Activated CD4-positive, alpha-beta T cell treated with anti-CD3 and anti-CD28 coated beads for 48 hours (primary cell): ENCODE data around the gene IRF4.
A peak's percentile ranks its signal among the peaks of the same experiment; 100 is the strongest.

ENCODE experiments used
- DNase-seq: peaks from one replicate; pipeline ENCODE4 v3.0.0-alpha.2; 2020

The IRF4 gene

DNA sequence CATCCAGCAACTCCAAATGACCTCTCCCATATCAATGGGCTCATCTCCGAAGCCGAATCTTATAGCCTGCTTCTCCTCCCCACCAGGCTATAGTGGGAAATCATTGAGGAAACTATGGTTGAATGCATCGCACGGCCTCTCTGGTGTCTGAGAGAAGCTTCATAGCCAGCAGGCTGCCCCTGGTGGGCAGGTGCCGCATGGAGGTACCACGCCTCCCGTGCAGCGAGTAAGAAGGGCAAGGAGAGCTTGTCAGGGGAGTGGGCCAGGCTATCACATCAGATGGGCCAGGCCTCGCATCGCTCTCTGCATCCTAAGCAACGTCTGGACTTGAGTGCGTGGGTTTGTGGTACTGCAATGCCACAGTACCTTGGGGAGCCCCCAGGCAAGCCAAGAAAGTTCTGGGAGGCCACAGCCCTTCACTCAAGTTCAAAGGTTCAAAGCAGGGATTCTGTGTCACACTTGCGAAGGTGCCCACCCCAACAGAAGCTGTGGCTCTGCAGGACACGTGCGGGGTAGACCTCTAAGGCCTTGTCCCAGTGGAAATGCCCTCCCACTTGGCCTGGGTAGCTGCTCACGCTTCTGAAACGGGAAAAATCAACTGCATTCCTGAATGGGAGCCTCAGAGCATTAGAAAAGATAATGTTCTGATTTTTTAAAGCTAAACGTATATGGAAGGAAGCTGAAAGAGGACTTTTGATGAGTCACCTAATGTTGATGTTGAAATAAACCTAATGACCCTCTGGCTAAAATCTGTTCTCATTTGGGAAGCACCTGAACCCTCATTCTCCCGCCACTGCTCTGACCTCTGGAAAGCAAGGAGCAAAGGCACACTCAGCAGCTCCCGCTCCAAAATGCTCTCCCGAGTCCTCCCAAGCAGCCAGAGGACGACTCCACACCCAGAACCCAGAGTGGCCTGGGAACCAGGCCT, 8.4 kb upstream of the IRF4 start:
- no peak for DNase-seq

DNA sequence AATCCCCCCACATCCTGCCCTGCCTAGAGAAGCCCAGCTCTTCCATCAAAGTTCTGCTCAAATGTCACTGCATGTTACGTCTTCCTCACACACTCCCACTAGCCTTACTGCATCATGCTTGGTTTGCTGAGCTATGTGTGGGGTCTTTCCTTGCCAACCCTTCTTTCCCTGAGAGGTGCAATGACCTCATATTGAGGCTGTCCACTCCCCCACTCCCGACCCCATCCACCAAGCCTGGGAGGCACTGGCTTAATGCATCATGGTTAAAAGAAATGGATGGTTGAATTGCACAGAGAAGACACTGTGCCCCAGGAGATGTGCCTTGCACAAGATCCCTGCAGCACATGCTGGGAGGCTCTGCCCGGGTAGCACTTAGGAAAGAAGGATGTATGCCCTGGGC, 7.7 kb upstream of the IRF4 start:
- DNase-seq, result no peak

DNA sequence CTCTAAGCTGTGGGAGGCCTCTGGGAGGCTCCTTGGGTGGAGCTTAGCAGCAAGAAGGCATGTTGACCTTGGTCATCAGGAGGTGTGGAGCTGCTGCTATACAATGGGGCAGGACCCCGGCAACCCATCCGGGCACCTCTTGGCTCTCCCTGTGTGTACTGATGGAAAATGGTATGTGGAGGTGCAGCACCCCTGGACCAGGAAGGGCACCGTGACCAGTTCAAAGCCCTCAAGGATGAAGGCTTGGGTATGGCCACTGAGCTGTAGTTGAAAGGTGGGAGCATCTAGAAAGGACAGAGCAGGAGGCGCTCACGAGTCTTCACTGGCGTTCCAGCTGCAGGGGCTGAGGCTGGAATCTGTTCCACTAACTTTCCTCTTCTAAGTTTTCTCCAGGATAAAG, 6.7 kb upstream of the IRF4 start:
- DNase-seq, result no peak

DNA sequence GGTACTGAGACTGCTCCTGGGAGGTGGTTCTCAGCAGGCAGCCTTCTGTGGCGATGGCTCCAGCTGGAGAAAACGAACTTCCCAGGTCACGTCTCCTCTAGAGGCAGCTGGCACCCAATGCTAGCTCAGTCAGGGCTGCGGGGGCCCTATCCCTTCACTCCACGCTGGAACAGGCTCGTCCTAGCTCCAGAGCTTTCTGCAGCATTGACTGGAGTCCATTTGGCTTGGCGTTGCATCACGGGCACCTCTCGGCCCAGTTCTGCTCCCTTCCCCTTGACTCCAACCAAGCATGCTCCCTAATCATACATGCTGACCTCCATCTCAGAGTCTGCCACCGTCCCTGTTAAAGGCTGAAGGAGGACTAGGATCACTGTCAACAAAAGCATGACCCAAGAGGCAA, 5.9 kb upstream of the IRF4 start:
- no peak for DNase-seq

DNA sequence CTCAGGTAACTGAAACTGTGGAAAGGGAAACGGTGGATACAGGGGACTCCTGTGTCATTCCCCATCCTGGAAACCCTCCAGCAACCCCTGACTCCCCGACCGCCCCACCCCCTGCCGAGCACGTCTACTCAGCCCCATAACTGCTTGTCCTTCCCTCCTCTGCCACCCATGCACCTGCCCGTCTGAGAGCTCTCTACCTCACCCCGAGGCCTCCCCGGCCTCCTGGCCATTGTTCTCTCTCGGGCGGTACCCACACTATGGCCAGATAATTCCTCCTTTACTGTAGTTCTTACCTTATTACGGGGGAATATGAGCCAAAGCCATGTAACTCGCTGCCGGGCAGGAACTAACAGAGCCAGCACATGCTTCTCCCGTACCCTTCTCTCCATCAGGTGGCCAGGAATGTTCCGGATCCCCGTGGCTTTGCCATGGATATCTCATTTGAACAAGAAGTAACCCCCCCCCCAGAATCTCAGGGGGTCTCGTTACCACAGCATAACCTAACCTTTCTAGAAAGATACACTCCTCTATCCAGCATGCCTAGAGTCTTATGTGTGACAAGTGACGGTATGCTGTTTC, 4.8 kb upstream of the IRF4 start:
- DNase-seq, result no peak

DNA sequence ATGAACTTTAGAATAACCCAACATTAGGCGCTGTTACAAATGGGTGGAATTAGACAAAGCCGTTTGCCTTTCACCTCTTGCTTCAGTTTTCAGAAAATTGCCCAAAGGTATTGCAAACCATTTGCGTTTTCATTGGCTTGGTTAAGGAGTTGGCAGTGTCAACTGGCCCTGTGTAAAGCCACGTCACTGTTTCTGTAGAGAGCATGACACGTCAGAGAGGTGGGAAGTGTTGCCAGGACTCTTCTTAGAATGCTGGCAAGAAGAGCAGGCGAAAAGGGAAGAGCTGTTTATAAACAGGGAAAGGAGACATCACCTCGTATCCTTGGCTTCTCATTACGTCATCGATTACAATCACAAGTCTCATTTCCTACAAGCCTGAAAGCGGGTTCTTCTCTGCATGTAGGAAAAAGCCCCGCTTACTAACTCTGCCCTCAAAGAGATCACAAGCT, 4.2 kb upstream of the IRF4 start:
- no peak for DNase-seq

DNA sequence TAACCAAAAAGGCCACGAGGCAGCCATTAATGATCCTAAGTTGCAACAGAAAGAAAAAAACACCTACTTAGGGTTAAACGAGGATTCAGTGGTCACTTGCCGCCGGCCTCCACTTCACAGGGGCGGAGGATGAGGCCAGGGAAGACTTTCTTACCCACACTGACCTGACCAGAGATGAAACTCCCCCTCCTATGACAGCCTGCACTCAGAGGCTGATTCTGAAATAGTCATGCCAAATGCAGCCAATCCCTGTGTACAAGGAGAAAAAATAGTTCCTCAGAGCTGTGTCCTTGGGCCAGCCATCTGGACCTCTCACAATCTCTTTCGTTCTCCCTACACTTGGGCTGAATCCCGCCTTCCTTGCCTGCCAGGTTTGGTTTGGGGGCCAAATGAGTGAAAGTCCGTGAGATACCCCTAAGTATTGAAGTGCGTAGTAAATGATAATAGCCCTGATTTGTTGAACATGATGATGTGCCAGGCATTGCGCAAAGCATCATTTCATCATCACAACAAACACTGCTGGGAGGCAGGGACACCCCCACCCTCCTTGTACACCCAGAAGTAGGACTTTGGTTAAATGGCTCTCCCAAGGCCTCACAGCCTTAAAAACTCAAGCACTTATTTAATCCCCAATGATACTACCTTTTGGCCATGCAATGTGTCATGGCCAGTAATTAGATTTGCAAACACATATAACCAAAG, 3.2 kb upstream of the IRF4 start:
- no peak for DNase-seq

DNA sequence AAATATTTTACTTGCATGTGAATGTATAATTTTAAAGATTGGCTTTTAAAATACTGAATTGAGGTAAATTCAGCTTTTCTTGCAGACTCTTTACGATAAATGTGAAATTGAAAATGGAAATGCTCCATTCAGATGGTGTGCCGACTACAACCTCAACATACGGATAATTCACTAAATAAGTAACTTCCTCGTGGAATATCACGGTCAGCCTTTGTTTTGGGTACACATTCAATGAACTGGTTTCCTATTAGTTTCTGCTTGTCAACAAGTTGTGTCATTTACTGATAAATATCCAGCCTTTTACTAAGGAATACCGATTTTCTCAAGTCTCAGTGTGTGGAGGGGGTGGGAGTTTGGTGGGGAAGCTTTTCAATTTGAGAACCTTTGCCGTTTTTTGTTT, 2.4 kb upstream of the IRF4 start:
- DNase-seq, result no peak

DNA sequence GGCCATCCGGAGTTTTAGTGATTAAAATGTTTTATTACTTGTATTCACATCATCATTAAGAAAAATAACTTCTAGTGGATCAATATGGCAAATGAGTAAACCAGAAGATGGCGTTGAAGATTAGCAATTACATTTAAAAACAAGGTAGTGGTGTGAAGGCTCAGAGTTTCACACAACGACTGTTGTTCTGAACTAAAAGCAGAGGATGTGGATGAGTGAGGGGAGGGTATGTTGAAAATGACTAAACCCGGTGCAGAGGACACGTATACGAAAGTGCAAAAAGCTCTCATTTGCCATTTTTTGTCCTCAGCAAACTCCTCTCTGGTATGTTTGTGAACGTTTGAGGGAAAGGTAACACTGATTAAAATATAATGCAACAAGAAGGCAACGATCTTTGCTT, 1.9 kb upstream of the IRF4 start:
- DNase-seq, result no peak

DNA sequence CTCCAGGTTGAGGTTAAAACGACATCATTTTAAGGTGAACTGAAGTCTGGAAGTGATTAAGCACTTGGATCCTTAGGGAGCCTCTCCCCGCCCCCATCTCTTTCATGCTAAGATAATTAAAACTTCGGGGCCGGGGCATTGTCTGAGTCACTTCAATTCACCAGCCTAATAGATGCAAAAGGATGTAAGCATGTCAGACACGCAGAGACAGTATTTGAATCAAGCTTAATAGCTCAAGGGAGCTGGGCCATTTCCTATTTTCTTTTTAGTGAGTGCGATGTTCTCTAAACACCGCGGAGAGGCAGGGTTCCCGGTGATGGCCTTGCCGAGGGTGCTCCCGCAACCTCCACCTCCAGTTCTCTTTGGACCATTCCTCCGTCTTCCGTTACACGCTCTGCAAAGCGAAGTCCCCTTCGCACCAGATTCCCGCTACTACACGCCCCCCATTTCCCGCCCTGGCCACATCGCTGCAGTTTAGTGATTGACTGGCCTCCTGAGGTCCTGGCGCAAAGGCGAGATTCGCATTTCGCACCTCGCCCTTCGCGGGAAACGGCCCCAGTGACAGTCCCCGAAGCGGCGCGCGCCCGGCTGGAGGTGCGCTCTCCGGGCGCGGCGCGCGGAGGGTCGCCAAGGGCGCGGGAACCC, 516 bp upstream of the IRF4 start:
- peak; percentile 69 for DNase-seq

DNA sequence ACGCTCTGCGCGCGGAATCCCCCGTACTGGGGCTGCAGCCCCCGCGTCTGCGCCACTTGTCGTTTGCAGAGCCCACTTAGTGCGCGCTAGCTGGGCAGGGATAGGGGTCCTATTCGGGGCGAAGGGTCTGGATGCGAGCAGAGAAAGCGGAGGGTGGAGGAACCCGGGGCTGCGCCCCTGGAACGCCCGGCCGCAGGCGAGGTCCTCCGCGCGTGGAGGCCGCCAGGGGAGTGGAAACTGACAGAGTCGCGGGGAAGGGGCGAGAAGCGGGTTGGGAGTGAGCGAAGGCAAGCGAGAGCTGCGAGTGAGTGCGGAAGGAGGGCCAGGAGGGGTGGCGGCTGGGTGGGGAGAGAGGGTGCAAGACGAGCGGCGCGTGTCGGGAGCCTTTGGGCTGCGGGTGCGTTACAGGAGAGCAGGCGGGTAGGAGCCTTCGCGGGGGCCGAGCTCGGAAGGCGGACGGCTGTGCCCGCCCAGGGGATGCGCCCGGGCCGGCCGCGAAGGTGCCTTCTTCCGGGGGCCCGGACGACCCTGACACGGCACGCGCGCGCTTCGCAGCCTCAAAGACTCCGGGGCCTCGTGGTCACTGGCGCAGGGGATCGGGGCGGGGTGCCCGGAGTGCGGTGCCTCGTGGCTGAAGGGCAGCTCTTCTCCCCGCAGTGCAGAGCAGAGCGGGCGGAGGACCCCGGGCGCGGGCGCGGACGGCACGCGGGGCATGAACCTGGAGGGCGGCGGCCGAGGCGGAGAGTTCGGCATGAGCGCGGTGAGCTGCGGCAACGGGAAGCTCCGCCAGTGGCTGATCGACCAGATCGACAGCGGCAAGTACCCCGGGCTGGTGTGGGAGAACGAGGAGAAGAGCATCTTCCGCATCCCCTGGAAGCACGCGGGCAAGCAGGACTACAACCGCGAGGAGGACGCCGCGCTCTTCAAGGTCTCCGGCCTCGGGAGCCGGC, 1.2 kb downstream of the IRF4 start:
- DNase-seq, result peak; percentile 58

DNA sequence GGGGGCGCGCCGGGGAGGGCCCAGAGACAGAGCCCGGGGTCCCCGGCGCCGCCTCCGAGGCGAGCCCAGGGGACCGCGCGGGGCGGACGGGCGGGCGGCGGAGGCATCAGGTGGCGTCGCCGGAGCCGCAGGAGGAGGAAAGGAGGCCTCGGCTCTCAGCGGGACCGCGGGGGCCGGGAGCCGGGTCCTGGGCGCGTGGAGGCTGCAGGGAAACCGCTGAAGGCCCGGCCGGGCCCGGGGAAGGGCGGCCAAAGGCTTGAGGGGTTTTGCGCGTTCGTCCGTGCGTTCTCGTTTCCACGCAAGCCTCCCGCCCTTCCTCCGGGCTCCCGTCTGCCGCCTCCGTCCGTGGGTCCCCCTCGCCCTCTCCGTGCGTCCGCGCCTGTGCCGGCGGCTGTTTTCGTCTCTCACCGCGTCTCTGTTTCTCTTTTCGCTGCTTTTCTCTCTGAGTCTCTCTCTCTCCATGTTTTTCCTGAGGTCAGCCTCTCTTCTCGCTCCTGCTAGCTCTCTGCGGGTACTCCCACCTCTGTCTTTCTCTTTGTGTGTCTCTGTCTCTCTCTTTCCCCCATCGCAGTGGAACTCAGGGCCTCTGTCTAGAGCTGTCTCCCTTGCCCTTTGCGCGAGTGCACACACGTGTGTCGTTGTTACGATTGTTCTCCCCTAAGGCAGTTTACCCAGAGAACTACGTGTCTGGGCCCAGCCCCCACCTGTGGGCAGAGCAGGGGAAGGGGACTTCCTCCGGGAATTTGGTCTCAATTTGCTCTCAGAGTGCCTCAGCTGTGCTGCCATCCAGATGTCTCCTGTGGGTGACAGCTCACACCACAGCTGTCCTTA, 2.1 kb downstream of the IRF4 start:
- DNase-seq, result no peak

DNA sequence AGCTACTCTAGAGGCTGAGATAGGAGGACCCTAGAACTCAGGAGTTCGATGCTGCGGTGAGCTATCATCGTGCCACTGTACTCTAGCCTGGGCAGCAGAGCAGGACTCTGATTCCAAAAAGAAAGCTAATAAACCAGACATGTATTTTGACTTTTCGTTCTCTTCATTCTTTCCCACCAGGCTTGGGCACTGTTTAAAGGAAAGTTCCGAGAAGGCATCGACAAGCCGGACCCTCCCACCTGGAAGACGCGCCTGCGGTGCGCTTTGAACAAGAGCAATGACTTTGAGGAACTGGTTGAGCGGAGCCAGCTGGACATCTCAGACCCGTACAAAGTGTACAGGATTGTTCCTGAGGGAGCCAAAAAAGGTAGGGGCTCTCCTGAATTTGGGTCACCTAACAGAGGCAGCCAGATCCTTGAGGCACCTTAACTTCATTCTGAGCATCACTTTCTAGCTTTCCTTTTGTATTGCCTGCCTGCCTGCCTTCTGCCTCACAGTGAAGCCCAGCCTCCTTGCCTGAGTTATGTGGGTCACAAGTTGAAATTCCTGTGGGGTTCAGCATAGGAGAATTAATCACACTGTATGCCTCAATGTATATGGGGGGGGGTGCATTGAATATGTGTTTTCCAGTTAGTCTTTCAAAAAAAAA, 3.2 kb downstream of the IRF4 start:
- DNase-seq, result no peak

DNA sequence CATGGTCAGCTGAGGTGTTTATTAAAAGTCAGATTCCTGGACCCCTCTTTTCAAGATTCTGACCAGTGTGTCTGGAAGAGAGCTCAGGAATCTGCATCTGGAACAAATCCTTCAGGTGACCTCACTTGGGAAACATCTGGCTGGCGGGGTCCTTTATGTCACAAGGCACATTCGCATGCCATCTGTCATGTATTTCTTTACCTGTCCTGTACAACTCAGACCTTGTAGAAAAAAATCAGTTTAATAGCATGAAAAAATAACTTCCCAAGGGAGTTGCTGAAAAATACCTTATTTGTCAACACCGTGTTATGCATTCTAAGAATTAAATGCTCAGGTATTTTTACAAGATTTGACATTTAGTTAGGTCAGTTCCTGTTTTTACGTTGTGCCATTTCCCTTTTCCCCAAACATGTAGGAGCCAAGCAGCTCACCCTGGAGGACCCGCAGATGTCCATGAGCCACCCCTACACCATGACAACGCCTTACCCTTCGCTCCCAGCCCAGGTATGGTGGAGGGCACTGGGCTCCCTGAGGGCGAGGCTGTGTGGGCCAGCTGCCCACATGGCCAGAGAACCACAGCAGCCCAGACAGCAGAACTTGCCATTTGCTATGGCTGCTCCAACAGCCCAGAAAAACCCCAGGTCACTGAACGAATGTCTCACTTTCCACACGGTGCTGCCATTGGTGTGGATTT, 4.0 kb downstream of the IRF4 start:
- no peak for DNase-seq

DNA sequence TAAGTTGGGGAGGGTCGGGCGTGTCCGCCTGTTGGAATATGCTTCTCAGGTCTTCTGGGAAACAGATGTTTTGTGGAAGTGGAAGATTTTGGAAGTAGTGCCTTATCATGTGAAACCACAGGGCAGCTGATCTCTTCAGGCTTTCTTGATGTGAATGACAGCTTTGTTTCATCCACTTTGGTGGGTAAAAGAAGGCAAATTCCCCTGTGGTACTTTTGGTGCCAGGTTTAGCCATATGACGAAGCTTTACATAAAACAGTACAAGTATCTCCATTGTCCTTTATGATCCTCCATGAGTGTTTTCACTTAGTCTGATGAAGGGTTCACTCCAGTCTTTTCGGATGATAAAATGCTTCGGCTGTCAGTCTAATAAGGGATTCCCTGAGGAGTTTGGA, 4.6 kb downstream of the IRF4 start:
- no peak for DNase-seq

DNA sequence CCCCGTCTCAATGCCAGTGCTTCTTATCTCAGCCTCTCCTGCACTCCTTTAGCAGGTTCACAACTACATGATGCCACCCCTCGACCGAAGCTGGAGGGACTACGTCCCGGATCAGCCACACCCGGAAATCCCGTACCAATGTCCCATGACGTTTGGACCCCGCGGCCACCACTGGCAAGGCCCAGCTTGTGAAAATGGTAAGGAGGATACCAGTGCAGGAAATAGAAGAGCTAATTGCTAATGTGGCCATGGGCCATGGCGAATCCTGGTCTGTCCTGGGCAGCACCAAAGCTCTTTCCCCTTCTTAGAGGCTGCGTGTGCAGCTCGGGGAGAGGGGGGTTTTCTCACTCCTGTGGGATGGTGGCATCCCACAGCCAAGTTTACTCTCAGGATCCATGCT, 5.5 kb downstream of the IRF4 start:
- no peak for DNase-seq

DNA sequence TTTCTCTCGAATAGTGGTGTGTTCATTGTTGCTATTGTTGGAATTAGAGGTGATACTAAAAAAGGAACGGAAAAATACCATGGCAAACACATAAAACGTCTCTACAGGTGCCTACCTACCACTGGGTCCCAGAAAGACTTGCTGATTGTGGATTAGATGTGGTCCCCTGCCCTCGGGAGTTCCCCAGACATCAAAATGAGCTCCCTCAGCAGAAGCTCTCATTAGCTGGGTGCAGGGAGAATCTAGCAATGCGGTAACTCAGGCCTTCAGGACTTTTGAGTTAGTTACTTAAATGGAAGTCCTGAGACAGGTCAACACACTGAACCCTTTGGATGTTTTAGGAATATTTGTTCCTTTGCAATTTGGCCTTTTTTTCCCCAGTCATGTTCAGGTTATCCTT, 6.1 kb downstream of the IRF4 start:
- DNase-seq, result no peak

DNA sequence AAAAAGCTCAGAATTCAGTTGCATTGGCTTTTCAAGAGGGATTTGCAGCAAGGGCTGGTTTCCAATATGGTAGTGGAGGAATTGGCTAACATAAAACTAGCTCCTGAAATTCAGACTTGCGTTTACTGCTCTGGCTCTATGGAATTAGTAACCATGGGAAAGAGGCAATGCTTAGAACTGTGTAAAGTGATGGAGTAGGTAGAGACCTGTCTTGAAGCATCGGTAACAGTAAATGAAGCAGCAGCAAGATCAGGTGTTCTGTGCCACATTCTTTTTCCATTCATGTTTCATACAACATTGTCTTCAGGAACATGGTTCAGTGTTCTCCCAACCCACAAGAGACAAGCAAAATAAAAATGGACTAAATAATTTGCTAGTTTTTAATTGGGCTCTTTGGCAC, 6.5 kb downstream of the IRF4 start:
- DNase-seq, result no peak

DNA sequence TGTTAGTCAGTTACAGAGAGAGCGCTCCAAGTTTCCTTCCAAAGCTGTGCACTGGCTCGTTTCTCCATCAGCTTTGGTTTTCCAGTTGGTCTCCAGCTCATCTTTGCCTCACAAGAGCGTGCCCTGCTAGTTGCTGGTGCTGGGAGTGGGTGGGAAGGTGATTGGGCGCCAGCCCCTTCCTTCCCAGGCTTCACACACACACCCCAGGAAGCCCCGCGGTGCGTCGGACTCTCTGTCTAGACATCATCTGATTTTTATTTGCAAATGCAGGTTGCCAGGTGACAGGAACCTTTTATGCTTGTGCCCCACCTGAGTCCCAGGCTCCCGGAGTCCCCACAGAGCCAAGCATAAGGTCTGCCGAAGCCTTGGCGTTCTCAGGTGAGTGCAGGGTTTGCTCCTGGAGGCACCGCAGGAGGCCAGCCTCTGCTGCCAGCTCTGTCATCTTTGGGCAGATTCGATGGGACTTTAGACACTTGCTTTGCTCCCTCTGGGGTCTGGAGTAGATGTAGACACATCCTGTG, 7.1 kb downstream of the IRF4 start:
- no peak for DNase-seq
